GM13977 (cell line): Measurements from ENCODE around the gene SIL1.
"Not testable (repeated sequence)": the region's sequence is repeated elsewhere in the genome, so short reads cannot be mapped to it uniquely, and the experiment has no call there.

Experiments
- DNase-seq: peaks from one replicate; pipeline ENCODE4 v3.0.0; 2012; ENCODE audit warnings: low spot score
- CTCF ChIP-seq: IDR thresholded peaks from 2 replicates; pipeline ENCODE4 v1.5.1; 2012; ENCODE audit warnings: mild to moderate bottlenecking, control low read depth; ENCODE audit not compliant: insufficient read depth; ENCODE audit errors: extremely low read depth, missing control alignments
- in situ Hi-C: fragments of 300-500 bp; cut with MboI; formaldehyde crosslinking; loops from one replicate; pipeline ENCODE4 v1.12.0; 2022; ENCODE audit warnings: low sequenced_read_pairs, low pct_unique_long_range_greater_than_20kb, mixed read lengths, inconsistent platforms; ENCODE audit not compliant: unreplicated experiment

Gene SIL1

GRCh38 chr5:139232147-139232724 is 34.1 kb upstream of the SIL1 start:
- in situ Hi-C loops: no loop called here
- no peak for DNase-seq
- TF ChIP-seq CTCF: no peak

DNA sequence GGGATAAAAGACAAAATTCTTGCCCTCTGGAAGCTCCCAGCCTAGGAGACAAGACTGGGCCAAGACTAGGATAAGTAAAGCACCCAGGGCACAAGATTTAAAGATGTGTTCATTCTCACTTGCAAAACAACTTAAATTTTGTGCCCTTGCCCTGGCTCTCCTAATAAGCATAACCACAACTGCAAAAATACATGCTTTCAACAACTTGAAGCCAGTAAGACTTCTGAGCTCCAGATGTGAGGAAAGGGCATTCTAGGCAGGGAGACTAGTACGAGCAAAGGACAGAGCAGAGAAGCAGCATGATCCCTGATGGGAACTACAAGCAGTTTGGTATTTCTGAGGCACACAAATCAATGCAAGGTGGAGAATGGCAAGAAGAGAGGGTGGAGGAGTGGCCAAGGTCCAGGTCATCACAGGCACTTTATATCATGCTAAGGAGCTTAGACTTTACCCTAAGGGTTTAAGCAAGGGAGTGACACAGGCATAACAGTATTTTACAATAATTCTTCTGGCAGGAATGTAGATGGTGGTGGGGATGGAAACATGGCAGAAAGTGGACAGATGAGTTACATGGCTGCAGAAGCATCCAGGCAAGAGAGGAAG is 30.1 kb upstream of the SIL1 start:
- no peak for DNase-seq
- TF ChIP-seq CTCF: no peak
- in situ Hi-C loops: no loop called here

DNA sequence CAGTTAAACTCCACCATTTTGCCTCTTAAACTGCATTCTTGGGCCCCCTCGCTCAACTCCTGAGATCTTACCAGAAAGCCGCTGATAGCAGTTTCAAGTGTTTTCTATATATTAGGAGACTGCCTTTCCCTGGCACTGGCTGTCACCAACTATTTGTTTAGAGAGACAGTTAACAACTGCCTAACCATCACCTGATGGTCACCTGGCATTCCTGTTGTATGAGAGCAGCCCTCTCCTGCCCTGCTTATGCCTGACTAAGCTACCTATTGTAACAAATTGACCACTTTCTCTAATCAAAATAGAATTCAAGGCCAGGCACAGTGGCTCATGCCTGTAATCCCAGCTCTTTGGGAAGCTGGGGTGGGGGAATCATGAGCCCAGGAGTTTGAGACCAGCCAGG is 28.0 kb upstream of the SIL1 start:
- TF ChIP-seq CTCF: no peak
- DNase-seq: no peak
- in situ Hi-C loops: no loop called here

DNA sequence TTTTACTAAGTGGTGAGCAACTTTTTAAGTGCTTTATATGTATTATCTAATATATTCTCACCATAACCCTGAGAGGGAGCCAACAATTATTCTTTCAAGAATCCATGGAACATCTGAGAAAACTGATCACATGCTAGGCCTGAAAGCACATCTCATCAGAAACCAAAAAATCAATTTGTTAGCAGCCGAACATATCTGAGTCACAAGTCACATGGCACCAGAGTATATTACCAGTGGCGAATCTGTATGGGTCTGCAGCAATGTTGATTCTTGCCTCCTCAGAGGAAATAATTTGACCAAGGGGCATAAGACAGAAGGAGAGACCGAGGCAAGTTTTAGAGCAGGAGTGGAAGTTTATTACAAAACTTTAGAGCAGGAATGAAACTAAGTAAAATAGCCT is 25.3 kb upstream of the SIL1 start:
- no peak for TF ChIP-seq CTCF
- DNase-seq: no peak
- in situ Hi-C loops: no loop called here

- no peak for DNase-seq
- in situ Hi-C loops: no loop called here
- TF ChIP-seq CTCF: no peak
These were observed 24.2 kb upstream of the SIL1 start for GRCh38 chr5:139222346-139222745.

- in situ Hi-C loops: not testable (repeated sequence)
These were observed 19.9 kb upstream of the SIL1 start for GRCh38 chr5:139218038-139218437.

DNA sequence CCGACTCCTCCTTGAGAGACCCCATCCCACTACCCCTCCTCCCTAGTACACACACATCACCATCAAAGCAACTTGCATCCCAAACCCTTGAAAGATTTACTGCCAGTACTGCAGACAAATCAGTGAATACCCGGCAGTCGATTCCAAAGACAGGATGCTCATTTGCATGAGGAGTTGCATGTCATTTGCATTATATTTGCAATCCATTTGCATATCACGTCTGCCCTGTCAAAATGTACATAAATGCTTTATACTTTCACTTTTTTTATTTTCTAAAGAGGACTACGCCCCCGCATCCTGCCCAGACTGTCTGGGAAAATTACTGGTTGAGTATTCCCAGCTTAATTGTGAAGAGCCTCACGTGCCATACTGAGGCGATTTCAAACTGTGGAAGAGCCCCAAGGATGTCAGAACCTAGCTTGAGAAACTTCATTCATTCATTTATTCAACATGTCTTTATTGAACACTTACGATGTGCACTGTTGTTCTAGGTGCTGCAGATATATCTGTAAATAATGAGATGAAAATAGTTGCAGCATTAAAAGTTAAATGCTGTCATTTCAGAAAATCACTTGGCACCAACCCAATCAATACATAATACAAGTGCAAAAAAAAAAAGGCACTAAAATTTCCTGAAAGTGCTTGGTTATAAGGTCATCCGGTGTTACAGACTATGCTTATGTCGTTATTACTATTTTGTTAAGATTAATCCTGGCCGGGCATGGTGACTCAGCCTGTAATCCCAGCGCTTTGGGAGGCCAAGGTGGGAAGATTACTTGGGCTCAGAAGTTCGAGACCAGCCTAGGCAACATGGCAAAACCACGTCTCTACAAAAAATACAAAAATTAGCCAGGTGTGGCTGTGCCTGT is 17.2 kb upstream of the SIL1 start:
- no peak for TF ChIP-seq CTCF
- in situ Hi-C loops: no loop called here
- no peak for DNase-seq

More at GRCh38 chr5:139218038-139218437, 19.9 kb upstream of the SIL1 start:
- not testable (repeated sequence) for DNase-seq
